Mucosa of gallbladder (tissue), 1 donor: Measurements from ENCODE around the gene NECTIN2. TPM values are rescaled to one million over a fixed set of nuclear protein-coding genes. Genes with fewer than 3 reads are reported as not detected.
"Not testable (repeated sequence)": the region's sequence is repeated elsewhere in the genome, so short reads cannot be mapped to it uniquely, and the experiment has no call there.

Source experiments
- DNase-seq: peaks from one replicate; pipeline ENCODE4 v3.0.0-alpha.2; 2020; ENCODE audit warnings: low spot score
- total RNA-seq: library from RNA; stranded (reverse); gene quantifications from one replicate; pipeline ENCODE4 v1.2.1, GENCODE V29; 2021
- donor health status: DM: no; HTN: no; CAD: no.

NECTIN2 gene
- total RNA-seq, 1 donor from 2014 or later, result 331 TPM

- DNase-seq, result no peak
These were observed 28.2 kb upstream of the NECTIN2 start for GRCh38 chr19:44817725-44818465.

- DNase-seq, result no peak
These were observed 27.5 kb upstream of the NECTIN2 start for GRCh38 chr19:44818466-44819031.

DNA sequence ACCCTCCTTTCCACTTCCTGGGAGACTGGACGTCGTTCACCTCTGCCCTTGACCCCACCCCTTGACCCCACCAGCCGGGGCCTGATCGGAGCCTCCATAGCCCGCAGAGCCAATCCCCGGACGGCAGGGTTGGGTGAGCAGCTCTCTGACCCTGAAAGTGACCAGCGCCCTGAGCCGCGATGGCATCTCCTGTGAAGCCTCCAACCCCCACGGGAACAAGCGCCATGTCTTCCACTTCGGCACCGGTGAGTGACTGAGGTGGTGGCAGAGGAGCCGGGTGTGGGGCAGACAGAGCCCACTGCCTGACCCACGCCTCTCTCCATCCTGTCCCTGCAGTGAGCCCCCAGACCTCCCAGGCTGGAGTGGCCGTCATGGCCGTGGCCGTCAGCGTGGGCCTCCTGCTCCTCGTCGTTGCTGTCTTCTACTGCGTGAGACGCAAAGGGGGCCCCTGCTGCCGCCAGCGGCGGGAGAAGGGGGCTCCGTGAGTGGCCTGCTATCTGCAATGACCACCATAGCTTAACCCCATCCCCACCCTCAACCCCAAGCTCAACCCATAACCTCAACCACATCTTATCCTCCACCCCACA is 26.8 kb upstream of the NECTIN2 start:
- no peak for DNase-seq

- no peak for DNase-seq
These were observed 25.2 kb upstream of the NECTIN2 start for GRCh38 chr19:44820648-44821609.

DNA sequence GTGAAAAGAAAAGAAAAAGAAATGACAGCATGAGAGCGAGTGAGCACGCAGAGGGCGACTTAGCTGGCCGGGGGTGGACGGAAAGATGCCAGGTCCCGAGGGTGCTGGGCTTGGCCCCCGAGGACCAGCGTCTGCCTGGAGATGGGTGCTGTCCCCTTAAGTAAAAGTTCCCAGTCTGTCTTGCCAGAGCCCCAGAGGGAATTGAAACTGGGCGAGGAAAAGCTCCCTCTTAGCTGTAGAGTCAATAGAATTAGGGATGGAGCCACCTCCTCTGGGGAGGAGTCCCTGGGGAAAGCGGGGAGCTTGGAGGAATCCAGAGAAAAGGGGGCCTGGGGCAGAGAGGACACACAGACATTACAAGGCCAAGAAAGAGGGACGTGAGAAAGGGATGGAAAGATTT is 23.9 kb upstream of the NECTIN2 start:
- no peak for DNase-seq

DNA sequence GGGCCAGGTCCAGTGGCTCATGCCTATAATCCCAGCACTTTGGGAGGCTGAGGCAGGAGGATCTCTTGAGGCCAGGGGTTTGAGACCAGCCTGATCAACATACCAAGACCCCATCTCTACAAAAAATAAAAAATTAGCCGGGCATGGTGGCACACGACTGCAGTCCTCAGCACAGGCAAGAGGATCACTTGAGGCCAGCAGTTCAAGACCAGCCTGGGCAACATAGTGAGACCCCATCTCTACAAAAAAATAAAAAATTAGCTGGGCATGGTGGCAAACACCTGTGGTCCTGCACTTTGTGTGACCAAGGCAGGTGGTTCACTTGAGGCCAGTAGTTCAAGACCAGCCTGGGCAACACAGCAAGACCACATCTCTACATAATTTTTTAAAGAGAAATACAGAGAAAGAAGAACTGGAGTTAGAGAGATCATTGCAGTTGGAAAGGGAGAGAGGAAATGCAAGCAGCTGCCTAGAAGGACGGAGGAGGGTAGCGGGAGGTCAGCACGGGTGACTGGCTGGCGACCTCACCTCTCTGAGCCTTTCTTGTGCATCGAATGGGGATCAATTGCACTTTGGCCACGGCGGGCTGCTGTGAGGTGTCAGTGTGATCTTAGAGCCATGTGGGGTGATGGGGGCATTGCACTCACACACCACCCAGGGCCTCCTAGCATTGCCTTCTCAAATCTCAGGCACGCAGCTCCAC is 23.3 kb upstream of the NECTIN2 start:
- no peak for DNase-seq

DNA sequence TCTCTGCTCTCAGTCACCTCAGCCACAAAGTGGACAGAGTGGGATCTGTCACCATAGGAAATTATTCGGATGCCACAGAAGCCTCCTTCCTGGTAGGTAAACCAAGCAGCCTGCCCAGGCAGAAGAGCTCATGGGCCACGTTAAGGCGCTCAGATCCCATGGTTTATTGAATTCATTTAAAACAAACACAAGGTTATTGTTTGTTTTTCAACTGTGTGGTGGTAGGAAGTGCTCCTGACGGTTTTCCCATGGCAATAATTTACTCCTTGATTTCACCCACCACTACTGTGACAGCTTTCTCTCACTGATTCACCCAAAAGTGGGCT is 22.8 kb upstream of the NECTIN2 start:
- DNase-seq, result no peak

DNA sequence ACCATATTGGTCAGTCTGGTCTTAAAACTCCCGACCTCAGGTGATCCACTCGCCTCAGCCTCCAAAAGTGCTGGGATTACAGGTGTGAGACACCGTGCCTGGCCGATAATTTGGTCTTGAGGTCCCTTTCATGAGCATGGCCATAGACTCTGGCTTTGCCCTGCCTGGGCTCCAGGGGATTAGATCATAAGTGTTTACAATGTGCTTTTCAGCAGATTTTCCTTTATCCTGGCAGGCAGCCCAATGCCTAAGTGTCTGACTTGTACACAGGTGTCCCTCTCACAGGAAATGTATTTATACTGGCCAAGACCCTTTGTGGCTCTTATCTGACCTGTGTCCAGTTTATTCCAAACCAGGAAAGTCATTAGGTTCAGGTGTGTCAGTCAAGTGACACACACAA is 21.3 kb upstream of the NECTIN2 start:
- DNase-seq, result no peak

DNA sequence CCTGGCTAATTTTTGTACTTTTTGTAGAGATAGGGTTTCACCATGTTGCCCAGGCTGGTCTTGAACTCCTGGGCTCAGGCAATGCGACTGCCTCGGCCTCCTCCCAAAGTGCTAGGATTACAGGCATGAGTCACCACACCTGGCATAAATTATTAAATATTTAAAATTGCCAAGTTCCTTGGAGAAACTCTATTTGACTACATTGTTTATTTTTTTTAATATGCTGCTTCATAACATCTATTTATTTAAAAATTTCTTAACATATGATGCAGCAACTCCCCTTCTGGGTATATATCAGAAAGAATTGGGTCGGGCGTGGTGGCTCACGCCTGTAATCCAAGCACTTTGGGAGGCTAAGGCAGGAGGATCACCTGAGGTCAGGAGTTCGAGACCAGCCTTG is 13.2 kb upstream of the NECTIN2 start:
- not testable (repeated sequence) for DNase-seq

DNA sequence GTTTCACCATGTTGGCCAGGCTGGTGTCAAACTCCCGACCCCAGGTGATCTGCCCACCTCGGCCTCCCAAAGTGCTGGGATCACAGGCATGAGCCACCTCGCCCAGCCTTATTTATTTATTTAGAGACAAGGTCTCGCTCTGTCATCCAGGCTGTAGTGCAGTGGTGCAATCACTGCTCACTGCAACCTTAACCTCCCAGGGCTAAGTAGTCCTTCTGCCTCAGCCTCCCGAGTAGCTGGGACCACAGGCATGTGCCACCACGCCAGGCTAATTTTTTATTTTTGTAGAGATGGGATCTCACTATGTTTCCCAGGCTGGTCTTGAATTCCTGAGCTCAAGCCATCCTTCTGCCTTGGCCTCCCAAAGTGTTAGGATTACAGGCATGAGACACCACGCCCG is 11.7 kb upstream of the NECTIN2 start:
- not testable (repeated sequence) for DNase-seq

- no peak for DNase-seq
These were observed 6.8 kb upstream of the NECTIN2 start for GRCh38 chr19:44839276-44839675.

DNA sequence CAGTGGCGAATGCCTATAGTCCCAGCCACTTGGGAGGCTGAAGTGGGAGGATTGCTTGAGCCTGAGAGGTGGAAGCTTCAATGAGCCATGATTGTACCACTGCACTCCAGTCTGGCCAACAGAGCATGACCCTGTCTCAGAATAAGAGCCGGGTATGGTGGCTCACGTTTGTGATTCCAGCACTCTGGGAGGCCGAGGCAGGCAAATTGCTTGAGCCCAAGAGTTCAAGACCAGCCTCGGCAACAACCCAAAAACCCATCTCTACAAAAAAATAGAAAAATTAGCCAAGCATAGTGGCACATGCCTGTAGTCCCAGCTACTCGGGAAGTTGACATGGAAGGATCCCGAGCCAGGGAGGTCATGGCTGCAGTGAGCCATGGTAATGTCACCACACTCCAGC is 5.3 kb upstream of the NECTIN2 start:
- no peak for DNase-seq

GRCh38 chr19:44841231-44841630 is 4.9 kb upstream of the NECTIN2 start:
- DNase-seq, result no peak

DNA sequence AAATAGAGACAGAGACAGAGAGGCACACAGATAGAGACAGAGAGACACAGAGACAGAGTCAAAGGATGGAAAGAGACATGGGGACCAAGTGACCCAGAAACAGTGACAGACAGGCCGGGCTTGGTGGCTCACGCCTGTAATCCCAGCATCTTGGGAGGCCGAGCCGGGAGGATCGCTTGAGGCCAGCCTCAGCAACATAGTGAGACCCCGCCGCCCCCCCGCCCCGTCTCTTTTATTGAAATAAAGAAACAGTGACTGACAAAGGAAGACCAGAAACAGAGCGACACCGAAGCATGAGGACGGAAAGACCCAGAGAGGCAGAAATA is 848 bp upstream of the NECTIN2 start:
- no peak for DNase-seq

- no peak for DNase-seq
These were observed 502 bp downstream of the NECTIN2 start for GRCh38 chr19:44846455-44847143.

DNA sequence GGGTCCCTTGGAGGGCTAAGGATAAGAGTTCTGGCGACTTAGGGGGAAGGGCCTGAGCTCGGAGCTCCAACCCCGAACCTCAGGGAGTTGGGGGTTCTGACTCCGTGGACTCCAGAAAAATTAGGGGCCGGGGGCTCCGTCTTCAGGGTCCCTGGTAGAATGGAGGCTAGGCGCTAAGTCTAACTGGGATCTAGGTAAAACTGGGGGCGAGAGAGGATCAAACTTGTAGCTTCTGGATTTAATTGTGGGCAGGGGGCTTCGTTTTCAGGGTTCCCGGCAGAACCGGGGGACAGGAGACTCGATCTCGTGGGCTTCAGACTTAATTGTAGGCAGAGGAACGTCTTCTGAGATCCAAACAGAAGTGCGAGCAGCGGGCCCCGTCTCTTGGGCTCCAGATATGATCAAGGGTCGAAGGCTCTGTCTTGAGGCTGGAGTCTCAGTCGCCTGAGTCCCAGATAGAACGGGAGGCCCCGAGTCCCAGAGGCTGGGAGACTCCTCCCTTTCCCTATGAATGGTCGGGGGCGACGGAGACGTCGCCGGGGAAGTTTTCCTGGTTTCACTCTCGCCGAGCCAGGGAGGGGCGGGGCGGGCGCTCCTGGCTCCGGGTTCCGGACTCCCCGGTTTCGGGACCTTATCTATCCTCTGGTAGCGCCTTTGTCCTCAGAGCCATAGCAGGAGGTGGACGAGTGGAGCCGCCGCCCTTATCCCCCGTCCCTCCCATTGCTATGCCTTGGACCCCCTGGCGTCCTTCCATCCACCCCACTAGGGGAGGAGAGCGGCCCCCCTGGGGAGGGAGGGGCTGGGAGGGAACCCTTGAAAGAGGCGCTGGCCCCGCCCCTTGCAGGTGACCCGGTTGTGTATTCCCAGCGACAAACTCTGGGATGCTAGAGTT is 1.3 kb downstream of the NECTIN2 start:
- DNase-seq, result peak; percentile 88

GRCh38 chr19:44848036-44848811 is 2.1 kb downstream of the NECTIN2 start:
- no peak for DNase-seq

- DNase-seq, result no peak
These were observed 2.8 kb downstream of the NECTIN2 start for GRCh38 chr19:44848812-44849447.

DNA sequence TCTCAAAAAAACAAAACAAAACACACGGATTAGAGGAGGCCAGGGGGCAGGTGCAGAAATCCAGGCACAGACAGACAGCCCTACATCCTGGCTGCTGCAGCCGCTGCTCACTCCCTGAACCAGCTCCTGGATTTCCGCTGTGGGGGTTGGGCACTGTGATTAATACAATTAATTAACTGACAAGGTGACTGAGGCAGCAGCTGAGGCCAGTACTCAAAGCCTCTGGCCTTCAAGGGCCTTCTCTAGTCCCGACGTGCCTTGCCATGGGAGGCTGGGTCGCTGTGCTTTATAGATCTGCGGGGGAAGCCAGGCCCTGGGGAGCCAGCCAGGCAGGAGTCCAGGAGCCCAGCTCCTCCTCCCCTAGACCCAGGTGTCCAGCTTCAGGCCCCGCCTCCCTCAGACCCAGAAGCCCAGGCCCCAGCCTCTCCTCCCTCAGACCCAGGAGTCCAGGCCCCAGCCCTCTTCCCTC is 4.6 kb downstream of the NECTIN2 start:
- DNase-seq, result no peak
